IPS-18a (cell line): ENCODE measurements around the gene GPATCH8.

ENCODE experiments used
- H3K27ac ChIP-seq: one replicate; pipeline ENCODE4 v1.5.1; 2013; ENCODE audit warnings: low read length
- H3K27me3 ChIP-seq: one replicate; pipeline ENCODE4 v1.6.1; 2013; ENCODE audit warnings: mild to moderate bottlenecking, low read length; ENCODE audit not compliant: control insufficient read depth, insufficient read depth
- H3K36me3 ChIP-seq: one replicate; pipeline ENCODE4 v1.6.1; 2013; ENCODE audit warnings: low read depth, low read length; ENCODE audit not compliant: control insufficient read depth
- H3K4me1 ChIP-seq: one replicate; pipeline ENCODE4 v1.6.1; 2013; ENCODE audit warnings: low read depth, low read length; ENCODE audit not compliant: control insufficient read depth
- H3K4me3 ChIP-seq: one replicate; pipeline ENCODE4 v1.5.1; 2013; ENCODE audit warnings: low read length
- H3K9ac ChIP-seq: one replicate; pipeline ENCODE4 v1.6.1; 2013; ENCODE audit warnings: mild to moderate bottlenecking, low read length, moderate library complexity
- H3K9me3 ChIP-seq: one replicate; pipeline ENCODE4 v1.6.1; 2013; ENCODE audit warnings: low read depth, low read length; ENCODE audit not compliant: control insufficient read depth

The GPATCH8 gene

DNA sequence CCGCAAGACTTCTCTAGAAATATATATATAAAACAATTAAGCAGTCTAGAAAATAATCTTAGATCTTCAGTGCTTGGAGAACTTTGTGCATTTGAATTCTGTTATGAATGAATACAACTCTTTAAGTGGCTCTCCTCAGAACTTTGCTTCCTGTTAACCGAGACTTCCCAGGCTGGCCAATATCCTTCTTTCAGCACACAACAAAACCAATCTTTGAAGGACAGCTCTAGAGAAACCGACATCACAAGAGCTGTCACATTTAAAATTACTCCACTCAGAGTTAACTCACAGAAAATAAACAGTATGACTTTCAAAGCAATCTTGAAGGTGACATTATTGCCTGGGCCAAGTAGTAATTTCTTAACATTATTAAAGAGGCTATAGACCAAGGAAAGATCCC lies 64.0 kb downstream of the GPATCH8 start:
- H3K9ac ChIP-seq = no peak overlapping the region
- H3K36me3 ChIP-seq = peaks cover 18% of the 10 kb centered on the region
- H3K27me3 ChIP-seq = no peaks in the 10 kb centered on the region

GRCh38 chr17:44438636-44439035 lies 64.6 kb downstream of the GPATCH8 start:
- Histone ChIP-seq H3K9me3 (no peaks in the 10 kb centered on the region), H3K9ac (no peak overlapping the region)

More for the DNA sequence above, 64.0 kb downstream of the GPATCH8 start:
- H3K9me3 ChIP-seq = no peaks in the 10 kb centered on the region
- H3K4me1 ChIP-seq = no peaks in the 10 kb centered on the region
- H3K4me3 ChIP-seq = no peak overlapping the region
- no peak overlapping the region for H3K27ac ChIP-seq

GRCh38 chr17:44436336-44436735 lies 66.9 kb downstream of the GPATCH8 start:
- Histone ChIP-seq H3K27ac (no peak overlapping the region), H3K9ac (no peak overlapping the region), H3K27me3 (no peaks in the 10 kb centered on the region), H3K4me3 (no peak overlapping the region), H3K9me3 (no peaks in the 10 kb centered on the region), H3K36me3 (peaks cover 41% of the 10 kb centered on the region), H3K4me1 (no peaks in the 10 kb centered on the region)

More at GRCh38 chr17:44438636-44439035, 64.6 kb downstream of the GPATCH8 start:
- H3K36me3 ChIP-seq = peaks cover 22% of the 10 kb centered on the region
- no peak overlapping the region for H3K27ac ChIP-seq
- H3K4me3 ChIP-seq = no peak overlapping the region
- H3K27me3 ChIP-seq = no peaks in the 10 kb centered on the region
- no peaks in the 10 kb centered on the region for H3K4me1 ChIP-seq

- H3K9ac ChIP-seq = no peak overlapping the region
- no peaks in the 10 kb centered on the region for H3K4me1 ChIP-seq
- no peak overlapping the region for H3K4me3 ChIP-seq
- H3K27ac ChIP-seq = no peak overlapping the region
- H3K27me3 ChIP-seq = no peaks in the 10 kb centered on the region
- H3K36me3 ChIP-seq = peaks cover 45% of the 10 kb centered on the region
- no peaks in the 10 kb centered on the region for H3K9me3 ChIP-seq
Observed at GRCh38 chr17:44432254-44433157, 70.7 kb downstream of the GPATCH8 start.

DNA sequence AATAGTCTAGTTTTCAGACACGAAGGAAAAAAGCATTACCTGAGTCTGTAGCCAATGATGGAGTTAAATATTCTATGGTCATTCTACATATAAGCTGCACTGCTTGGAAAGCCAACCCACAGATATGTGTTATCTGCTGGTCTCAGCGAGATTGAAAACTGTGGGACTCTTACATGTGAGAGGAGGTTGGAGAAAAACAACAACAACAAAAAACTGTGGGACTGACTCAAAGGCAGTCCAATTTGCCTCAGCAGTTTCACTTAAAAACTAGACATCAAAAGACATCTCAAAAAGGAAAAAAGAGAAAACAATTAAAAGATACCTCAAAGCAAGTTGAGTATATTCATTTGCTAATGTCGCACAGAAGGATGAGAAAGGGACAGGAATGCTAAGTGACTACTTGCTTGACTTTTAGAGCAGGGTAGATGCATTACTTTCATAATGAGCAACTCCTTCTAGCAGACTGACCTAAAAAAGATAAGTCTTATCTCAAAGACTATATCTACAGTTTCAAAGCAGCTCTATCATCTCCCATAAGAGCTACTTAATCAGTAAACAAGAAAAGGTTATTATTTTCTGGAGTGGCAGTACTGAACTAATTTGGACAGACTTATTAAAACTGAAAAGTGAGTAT lies 78.3 kb downstream of the GPATCH8 start:
- H3K9me3 ChIP-seq = no peaks in the 10 kb centered on the region
- H3K4me1 ChIP-seq = no peaks in the 10 kb centered on the region
- peaks cover 22% of the 10 kb centered on the region for H3K36me3 ChIP-seq
- no peaks in the 10 kb centered on the region for H3K27me3 ChIP-seq
- H3K9ac ChIP-seq = no peak overlapping the region
- H3K27ac ChIP-seq = no peak overlapping the region
- no peak overlapping the region for H3K4me3 ChIP-seq

- H3K4me3 ChIP-seq = no peak overlapping the region
- peaks cover 39% of the 10 kb centered on the region for H3K36me3 ChIP-seq
- no peak overlapping the region for H3K27ac ChIP-seq
- H3K27me3 ChIP-seq = no peaks in the 10 kb centered on the region
- H3K9me3 ChIP-seq = no peaks in the 10 kb centered on the region
- H3K9ac ChIP-seq = no peak overlapping the region
- H3K4me1 ChIP-seq = no peaks in the 10 kb centered on the region
Observed at GRCh38 chr17:44417553-44417952, 85.7 kb downstream of the GPATCH8 start.

DNA sequence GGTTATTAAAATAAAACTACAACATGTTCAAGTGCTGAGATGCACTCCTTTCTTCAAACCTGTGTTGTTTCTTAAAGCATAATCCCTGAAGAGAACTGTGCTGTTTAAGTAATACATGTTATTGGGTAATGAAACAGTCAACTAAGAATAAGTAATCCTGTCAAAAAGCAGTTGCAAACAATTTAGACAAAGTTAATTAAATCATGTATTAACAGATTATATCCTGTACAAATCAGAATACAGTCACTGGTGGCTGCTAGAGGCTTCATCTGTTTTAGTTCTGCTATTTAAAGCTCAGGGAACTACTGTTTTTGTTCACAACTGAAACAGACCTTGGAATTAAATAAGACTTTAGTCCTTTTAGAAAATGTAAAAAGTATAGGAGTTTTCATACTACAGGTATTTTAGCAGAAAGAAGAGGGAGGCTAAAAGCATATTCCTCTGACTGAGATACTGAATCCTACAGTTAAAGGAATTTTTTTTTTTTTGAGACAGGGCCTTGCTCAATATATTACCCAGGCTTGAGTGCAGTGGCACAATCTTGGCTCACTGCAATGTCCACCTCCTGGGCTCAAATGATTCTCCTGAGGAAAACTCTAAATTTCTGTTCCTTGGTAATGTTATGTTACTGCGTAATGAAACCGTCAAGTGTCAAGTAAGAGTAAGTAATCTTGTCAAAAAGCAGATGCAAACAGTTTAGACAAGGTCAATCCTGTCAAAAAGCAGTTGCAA lies 86.5 kb downstream of the GPATCH8 start:
- Histone ChIP-seq H3K4me3 (no peak overlapping the region), H3K36me3 (peaks cover 39% of the 10 kb centered on the region), H3K27ac (no peak overlapping the region)

GRCh38 chr17:44414394-44415155 lies 88.6 kb downstream of the GPATCH8 start:
- Histone ChIP-seq H3K9ac (no peak overlapping the region), H3K9me3 (no peaks in the 10 kb centered on the region), H3K4me1 (no peaks in the 10 kb centered on the region), H3K27me3 (no peaks in the 10 kb centered on the region), H3K4me3 (no peak overlapping the region), H3K27ac (no peak overlapping the region), H3K36me3 (peaks cover 30% of the 10 kb centered on the region)

More for the DNA sequence above, 86.5 kb downstream of the GPATCH8 start:
- Histone ChIP-seq H3K9ac (no peak overlapping the region), H3K27me3 (no peaks in the 10 kb centered on the region), H3K4me1 (no peaks in the 10 kb centered on the region), H3K9me3 (no peaks in the 10 kb centered on the region)

DNA sequence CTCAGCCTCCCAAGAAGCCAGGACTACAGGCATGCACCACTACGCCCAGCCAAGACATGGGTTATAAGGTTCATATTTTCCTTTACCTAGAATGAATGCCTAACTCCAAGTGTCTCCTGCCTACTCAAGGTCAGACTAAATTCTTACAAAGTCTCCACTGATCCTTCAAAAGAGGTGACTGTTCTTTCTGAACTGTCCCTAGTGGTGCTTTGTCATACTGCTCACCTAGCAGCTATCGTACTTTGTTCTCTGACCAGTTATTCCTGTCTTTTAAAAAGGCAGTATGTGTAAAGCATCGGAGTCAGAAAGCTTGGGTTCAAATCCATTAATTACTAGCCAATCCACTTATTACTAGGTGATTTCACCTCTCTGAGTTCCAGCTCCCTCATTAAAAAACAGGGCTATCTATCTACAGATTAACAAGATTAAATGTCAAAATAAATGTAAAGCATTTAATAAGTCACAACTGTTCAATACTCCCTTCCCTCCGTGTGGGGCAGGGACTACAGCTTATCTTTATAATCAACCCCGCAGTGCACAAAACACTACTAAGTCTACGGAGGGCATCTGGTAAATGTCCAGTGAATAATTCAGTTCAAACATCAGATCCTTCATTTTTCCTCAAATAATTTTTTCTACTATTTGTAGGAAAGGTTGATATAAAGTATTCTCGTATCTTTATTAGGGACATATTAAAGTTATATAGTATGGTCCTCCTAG lies 93.7 kb downstream of the GPATCH8 start:
- Histone ChIP-seq H3K4me3 (no peak overlapping the region), H3K4me1 (no peaks in the 10 kb centered on the region), H3K27ac (no peak overlapping the region), H3K27me3 (no peaks in the 10 kb centered on the region), H3K9me3 (no peaks in the 10 kb centered on the region), H3K9ac (no peak overlapping the region), H3K36me3 (peaks cover 4% of the 10 kb centered on the region)

- Histone ChIP-seq H3K4me1 (no peaks in the 10 kb centered on the region), H3K27ac (no peak overlapping the region), H3K27me3 (no peaks in the 10 kb centered on the region), H3K9ac (no peak overlapping the region), H3K36me3 (peaks cover 4% of the 10 kb centered on the region), H3K4me3 (no peak overlapping the region), H3K9me3 (no peaks in the 10 kb centered on the region)
Observed at GRCh38 chr17:44408786-44409185, 94.4 kb downstream of the GPATCH8 start.
